ENCODE measurements around the gene CARMIL3.

Gene CARMIL3

GRCh38 chr14:24076302-24076601 is 24.4 kb downstream of the CARMIL3 start:
- ATAC-seq: no peak

GRCh38 chr14:24077086-24077485 is 25.3 kb downstream of the CARMIL3 start:
- TF ChIP-seq ARNTL (CRISPR knock-in tag; IDR thresholded peaks at IDR 0.05; ENCODE audit: borderline replicate concordance, low read depth) (no peak), ZNF8 (CRISPR knock-in tag; IDR thresholded peaks at IDR 0.05) (no peak), CSRNP3 (CRISPR knock-in tag; IDR thresholded peaks at IDR 0.05) (no peak), PPARA (CRISPR knock-in tag; IDR thresholded peaks at IDR 0.05; ENCODE audit: borderline replicate concordance) (no peak), ISL1 (CRISPR knock-in tag; IDR thresholded peaks at IDR 0.05) (no peak), TOX (CRISPR knock-in tag; IDR thresholded peaks at IDR 0.05; ENCODE audit: borderline replicate concordance) (no peak), TSHZ2 (CRISPR knock-in tag; IDR thresholded peaks at IDR 0.05) (no peak), ZC3H10 (CRISPR knock-in tag; IDR thresholded peaks at IDR 0.05) (no peak), BACH2 (CRISPR knock-in tag; IDR thresholded peaks at IDR 0.05; ENCODE audit: borderline replicate concordance) (no peak), POU6F1 (CRISPR knock-in tag; IDR thresholded peaks at IDR 0.05; ENCODE audit: borderline replicate concordance, low read depth) (no peak), GLIS3 (CRISPR knock-in tag; IDR thresholded peaks at IDR 0.05) (no peak), ESRRG (CRISPR knock-in tag; IDR thresholded peaks at IDR 0.05) (no peak), OSR1 (CRISPR knock-in tag; IDR thresholded peaks at IDR 0.05) (no peak), PATZ1 (CRISPR knock-in tag; IDR thresholded peaks at IDR 0.05; ENCODE audit: borderline replicate concordance) (no peak), TCF4 (CRISPR knock-in tag; IDR thresholded peaks at IDR 0.05; ENCODE audit: borderline replicate concordance) (no peak), RARB (CRISPR knock-in tag; IDR thresholded peaks at IDR 0.05) (no peak), SNAI2 (CRISPR knock-in tag; IDR thresholded peaks at IDR 0.05) (no peak), ZFP30 (CRISPR knock-in tag; IDR thresholded peaks at IDR 0.05) (no peak), CSDC2 (CRISPR knock-in tag; IDR thresholded peaks at IDR 0.05) (no peak)
- ATAC-seq: no peak

More at GRCh38 chr14:24076302-24076601, 24.4 kb downstream of the CARMIL3 start:
- TF ChIP-seq ZNF8 (CRISPR knock-in tag; IDR thresholded peaks at IDR 0.05): no peak
- TF ChIP-seq SNAI2 (CRISPR knock-in tag; IDR thresholded peaks at IDR 0.05): no peak
- TF ChIP-seq ZC3H10 (CRISPR knock-in tag; IDR thresholded peaks at IDR 0.05): no peak
- no peak for TF ChIP-seq CREB5 (CRISPR knock-in tag; IDR thresholded peaks at IDR 0.05; ENCODE audit: low read depth)

- ATAC-seq: no peak
- TF ChIP-seq CSRNP3 (CRISPR knock-in tag; IDR thresholded peaks at IDR 0.05) (no peak), SNAI2 (CRISPR knock-in tag; IDR thresholded peaks at IDR 0.05) (no peak), ZC3H10 (CRISPR knock-in tag; IDR thresholded peaks at IDR 0.05) (no peak), ZNF565 (CRISPR knock-in tag; conservative IDR thresholded peaks at IDR 0.05; ENCODE audit: low read depth) (no peak), TCF4 (CRISPR knock-in tag; IDR thresholded peaks at IDR 0.05; ENCODE audit: borderline replicate concordance) (no peak), BACH2 (CRISPR knock-in tag; IDR thresholded peaks at IDR 0.05; ENCODE audit: borderline replicate concordance) (no peak), RARB (CRISPR knock-in tag; IDR thresholded peaks at IDR 0.05) (no peak), CREB5 (CRISPR knock-in tag; IDR thresholded peaks at IDR 0.05; ENCODE audit: low read depth) (no peak), GLIS3 (CRISPR knock-in tag; IDR thresholded peaks at IDR 0.05) (no peak), TSHZ2 (CRISPR knock-in tag; IDR thresholded peaks at IDR 0.05) (no peak)
These were observed 26.3 kb downstream of the CARMIL3 start for GRCh38 chr14:24078146-24078545.

All from SK-N-SH treated with all-trans-retinoic acid at 6 μM for 48 hours (cell line).